Measurements from ENCODE around the gene ATP4B.

DNA sequence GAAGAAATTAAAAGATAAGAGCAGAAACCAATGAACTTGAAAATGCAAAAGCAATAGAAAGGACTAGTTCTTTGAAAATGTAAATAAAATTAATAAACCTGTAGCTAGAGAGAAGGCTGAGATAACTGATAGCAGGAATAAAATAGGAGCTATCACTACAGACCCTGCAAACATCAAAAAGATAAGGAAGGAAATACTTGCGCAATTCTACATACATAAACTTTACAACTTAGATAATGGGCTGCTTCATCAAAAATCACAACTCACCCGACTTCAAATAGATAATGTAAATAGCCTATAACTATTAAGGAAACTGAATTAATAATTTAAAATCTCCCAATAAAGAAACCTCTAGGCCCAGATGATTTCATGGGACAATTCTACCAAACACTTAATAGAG is 3.5 kb upstream of the ATP4B start:
- TF ChIP-seq, protein P1, sequence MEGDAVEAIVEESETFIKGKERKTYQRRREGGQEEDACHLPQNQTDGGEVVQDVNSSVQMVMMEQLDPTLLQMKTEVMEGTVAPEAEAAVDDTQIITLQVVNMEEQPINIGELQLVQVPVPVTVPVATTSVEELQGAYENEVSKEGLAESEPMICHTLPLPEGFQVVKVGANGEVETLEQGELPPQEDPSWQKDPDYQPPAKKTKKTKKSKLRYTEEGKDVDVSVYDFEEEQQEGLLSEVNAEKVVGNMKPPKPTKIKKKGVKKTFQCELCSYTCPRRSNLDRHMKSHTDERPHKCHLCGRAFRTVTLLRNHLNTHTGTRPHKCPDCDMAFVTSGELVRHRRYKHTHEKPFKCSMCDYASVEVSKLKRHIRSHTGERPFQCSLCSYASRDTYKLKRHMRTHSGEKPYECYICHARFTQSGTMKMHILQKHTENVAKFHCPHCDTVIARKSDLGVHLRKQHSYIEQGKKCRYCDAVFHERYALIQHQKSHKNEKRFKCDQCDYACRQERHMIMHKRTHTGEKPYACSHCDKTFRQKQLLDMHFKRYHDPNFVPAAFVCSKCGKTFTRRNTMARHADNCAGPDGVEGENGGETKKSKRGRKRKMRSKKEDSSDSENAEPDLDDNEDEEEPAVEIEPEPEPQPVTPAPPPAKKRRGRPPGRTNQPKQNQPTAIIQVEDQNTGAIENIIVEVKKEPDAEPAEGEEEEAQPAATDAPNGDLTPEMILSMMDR (tag by site-specific recombination; IDR thresholded peaks at IDR 0.05), result no peak
- TF ChIP-seq, protein P2, sequence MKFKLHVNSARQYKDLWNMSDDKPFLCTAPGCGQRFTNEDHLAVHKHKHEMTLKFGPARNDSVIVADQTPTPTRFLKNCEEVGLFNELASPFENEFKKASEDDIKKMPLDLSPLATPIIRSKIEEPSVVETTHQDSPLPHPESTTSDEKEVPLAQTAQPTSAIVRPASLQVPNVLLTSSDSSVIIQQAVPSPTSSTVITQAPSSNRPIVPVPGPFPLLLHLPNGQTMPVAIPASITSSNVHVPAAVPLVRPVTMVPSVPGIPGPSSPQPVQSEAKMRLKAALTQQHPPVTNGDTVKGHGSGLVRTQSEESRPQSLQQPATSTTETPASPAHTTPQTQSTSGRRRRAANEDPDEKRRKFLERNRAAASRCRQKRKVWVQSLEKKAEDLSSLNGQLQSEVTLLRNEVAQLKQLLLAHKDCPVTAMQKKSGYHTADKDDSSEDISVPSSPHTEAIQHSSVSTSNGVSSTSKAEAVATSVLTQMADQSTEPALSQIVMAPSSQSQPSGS (tag by site-specific recombination; IDR thresholded peaks at IDR 0.05; ENCODE audit: low read depth), result no peak
- no peak for TF ChIP-seq ZBTB7A (tag by site-specific recombination; IDR thresholded peaks at IDR 0.05; ENCODE audit: low read depth)
- TF ChIP-seq, protein P3, sequence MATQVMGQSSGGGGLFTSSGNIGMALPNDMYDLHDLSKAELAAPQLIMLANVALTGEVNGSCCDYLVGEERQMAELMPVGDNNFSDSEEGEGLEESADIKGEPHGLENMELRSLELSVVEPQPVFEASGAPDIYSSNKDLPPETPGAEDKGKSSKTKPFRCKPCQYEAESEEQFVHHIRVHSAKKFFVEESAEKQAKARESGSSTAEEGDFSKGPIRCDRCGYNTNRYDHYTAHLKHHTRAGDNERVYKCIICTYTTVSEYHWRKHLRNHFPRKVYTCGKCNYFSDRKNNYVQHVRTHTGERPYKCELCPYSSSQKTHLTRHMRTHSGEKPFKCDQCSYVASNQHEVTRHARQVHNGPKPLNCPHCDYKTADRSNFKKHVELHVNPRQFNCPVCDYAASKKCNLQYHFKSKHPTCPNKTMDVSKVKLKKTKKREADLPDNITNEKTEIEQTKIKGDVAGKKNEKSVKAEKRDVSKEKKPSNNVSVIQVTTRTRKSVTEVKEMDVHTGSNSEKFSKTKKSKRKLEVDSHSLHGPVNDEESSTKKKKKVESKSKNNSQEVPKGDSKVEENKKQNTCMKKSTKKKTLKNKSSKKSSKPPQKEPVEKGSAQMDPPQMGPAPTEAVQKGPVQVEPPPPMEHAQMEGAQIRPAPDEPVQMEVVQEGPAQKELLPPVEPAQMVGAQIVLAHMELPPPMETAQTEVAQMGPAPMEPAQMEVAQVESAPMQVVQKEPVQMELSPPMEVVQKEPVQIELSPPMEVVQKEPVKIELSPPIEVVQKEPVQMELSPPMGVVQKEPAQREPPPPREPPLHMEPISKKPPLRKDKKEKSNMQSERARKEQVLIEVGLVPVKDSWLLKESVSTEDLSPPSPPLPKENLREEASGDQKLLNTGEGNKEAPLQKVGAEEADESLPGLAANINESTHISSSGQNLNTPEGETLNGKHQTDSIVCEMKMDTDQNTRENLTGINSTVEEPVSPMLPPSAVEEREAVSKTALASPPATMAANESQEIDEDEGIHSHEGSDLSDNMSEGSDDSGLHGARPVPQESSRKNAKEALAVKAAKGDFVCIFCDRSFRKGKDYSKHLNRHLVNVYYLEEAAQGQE (tag by site-specific recombination; IDR thresholded peaks at IDR 0.05), result no peak
- TF ChIP-seq ZNF571 (tag by site-specific recombination; IDR thresholded peaks at IDR 0.05), result no peak
- no peak for TF ChIP-seq ZNF426 (tag by site-specific recombination; IDR thresholded peaks at IDR 0.05)
- no peak for TF ChIP-seq ZNF140 (tag by site-specific recombination; IDR thresholded peaks at IDR 0.05)
- TF ChIP-seq ZBTB8A (tag by site-specific recombination; IDR thresholded peaks at IDR 0.05), result no peak
- TF ChIP-seq, protein P4, sequence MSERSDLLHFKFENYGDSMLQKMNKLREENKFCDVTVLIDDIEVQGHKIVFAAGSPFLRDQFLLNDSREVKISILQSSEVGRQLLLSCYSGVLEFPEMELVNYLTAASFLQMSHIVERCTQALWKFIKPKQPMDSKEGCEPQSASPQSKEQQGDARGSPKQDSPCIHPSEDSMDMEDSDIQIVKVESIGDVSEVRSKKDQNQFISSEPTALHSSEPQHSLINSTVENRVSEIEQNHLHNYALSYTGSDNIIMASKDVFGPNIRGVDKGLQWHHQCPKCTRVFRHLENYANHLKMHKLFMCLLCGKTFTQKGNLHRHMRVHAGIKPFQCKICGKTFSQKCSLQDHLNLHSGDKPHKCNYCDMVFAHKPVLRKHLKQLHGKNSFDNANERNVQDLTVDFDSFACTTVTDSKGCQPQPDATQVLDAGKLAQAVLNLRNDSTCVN (tag by site-specific recombination; optimal IDR thresholded peaks at IDR 0.05), result no peak
- no peak for TF ChIP-seq ZNF274 (IDR thresholded peaks at IDR 0.05; ENCODE audit: low read length)
- TF ChIP-seq ZNF274 (tag by site-specific recombination; IDR thresholded peaks at IDR 0.05; ENCODE audit: borderline replicate concordance), result no peak
- TF ChIP-seq ZFP41 (tag by site-specific recombination; IDR thresholded peaks at IDR 0.05; ENCODE audit: borderline replicate concordance), result no peak
